ENCODE results near the gene ZDHHC12.
"Not testable (repeated sequence)": the region's sequence is repeated elsewhere in the genome, so short reads cannot be mapped to it uniquely, and the experiment has no call there.

Gene ZDHHC12

GRCh38 chr9:128707446-128707845, 16.5 kb downstream of the ZDHHC12 start:
- DNase-seq (ENCODE audit: low read depth in 2 of 2): no peak

- no peak for DNase-seq (ENCODE audit: low read depth in 2 of 2)
Observed at GRCh38 chr9:128706671-128707381, 17.1 kb downstream of the ZDHHC12 start.

DNA sequence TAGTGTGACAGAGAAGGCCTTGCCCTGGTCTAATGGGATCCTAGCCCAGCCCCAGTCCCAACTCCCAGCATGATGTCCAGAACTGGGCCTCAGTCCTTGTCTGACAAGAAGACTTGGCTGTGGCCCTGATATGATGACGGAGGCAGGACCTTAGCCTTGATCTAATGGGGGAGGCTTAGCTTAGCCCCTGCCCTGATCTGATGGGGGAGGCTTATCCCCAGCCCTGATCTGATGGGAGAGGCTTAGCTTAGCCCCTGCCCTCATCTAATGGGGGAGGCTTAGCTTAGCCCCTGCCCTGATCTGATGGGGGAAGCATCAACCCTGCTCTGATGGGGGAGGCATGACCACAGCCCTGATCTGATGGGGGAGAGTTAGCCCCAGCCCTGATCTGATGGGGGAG, 17.9 kb downstream of the ZDHHC12 start:
- no peak for DNase-seq (ENCODE audit: low read depth in 2 of 2)

- no peak for DNase-seq (ENCODE audit: low read depth in 2 of 2)
Observed at GRCh38 chr9:128705051-128705965, 18.6 kb downstream of the ZDHHC12 start.

GRCh38 chr9:128704356-128704670, 19.6 kb downstream of the ZDHHC12 start:
- DNase-seq (ENCODE audit: low read depth in 2 of 2): no peak

DNA sequence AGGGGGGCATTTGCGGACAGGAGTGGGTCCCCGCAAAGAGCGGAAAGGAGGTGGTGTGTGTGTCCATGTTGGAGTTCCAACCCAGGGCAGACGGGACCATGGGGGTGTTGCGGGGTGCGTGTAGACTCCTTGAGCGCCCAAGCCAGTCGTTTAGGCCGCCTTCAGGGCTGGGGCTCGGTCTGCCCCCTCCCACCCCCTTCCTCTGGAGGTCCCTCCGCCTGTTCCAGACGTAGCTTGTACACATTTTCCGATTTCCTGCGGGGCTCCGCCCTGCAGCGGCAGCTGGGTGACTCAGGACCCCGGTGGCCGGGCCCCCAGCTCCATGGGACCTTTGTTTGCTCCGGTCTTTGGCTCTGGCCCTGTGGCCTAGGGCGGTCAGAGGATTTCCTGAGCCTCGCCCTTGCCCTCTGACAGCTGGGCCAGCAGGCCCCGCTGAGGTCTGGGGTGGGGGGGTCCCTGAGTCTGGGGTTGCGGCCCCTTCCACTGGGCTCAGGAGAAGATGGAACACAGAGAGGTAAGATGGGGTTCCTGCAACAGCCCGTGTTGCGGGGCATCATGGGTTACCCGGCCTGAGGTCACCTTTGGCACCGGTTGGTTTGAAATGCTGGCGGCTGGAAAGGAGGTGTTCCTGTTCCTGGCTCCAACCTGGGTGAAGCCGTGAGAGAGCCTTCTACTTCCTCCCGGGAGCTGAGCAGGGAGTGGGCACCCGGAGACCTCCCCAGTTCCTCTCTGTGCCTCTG, 20.1 kb downstream of the ZDHHC12 start:
- DNase-seq (ENCODE audit: low read depth in 2 of 2): no peak

DNA sequence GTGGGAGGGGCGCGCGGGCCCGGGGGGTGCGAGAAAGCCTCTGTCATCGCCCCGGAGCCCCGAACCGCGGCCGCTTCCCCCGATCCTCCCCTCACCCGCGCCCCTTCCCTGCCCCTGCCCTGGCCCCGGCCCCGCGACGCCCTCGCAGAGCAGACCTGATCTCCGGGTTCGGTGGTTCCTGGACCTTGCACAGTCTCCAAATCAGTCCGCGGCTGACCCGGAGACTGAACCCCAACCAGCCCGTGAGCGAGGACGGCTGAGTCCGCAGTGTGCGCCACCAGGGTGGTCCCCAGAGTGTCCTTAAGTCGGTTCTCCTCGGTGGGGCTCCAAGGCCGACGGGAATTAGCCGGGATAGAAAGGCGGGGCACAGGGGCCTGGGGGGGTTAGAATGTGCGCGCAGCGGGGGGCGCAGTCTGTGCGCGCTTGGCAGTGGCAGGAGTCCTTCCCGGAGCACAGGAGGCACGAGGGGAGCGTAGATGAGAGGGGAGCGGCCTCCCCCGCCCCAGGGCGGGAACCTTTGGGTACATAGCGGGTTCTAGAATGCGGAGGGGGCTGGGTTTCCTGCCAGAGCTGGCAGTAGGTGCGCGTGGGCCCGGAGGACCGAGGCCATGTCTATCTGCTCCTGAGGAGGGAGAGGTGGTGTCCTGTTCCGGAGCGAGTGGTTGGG, 20.8 kb downstream of the ZDHHC12 start:
- DNase-seq (ENCODE audit: low read depth in 2 of 2): no peak

- DNase-seq (ENCODE audit: low read depth in 2 of 2): peak; percentile 73 to 80
Observed at GRCh38 chr9:128702445-128702948, 21.4 kb downstream of the ZDHHC12 start, which contains the start of gene PKN3. PKN3 (plus strand) TSS chr9:128702503; CDS start chr9:128702916, 413 bp downstream.

DNA sequence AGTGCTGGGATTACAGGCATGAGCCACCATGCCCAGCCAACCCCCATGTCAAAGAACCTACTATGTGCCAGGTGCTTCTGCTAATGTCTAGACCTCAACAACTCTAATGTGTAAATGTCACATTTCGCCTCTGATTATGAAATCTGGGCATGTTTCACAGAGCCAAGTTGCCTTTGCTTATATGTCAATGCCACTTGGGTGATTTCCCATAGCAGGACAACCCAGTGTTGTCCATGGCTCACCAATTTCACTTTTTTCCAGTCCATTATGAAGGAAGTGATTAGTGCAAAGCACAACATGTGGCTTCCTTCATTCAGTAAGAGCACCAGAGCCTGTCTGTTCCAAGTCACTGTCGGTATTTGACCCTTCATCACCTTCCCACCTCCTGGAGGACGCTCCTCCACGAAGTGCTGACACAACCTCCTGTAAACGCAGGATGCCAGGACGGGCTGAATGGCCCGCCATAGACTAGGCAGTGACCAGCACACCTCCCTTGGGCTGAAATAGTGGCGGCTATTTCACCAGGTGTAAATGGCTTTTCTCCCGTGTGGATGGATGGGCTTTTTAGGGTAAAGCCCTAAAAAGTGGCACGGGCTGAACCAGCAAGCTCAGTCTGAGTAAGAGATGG, 22.6 kb downstream of the ZDHHC12 start:
- no peak for DNase-seq (ENCODE audit: low read depth in 2 of 2)

GRCh38 chr9:128699096-128699795, 24.7 kb downstream of the ZDHHC12 start:
- not testable (repeated sequence) for DNase-seq (ENCODE audit: low read depth in 2 of 2)

GRCh38 chr9:128696923-128697707, 26.8 kb downstream of the ZDHHC12 start:
- DNase-seq (ENCODE audit: low read depth in 2 of 2): no peak

- DNase-seq (ENCODE audit: low read depth in 2 of 2): no peak
Observed at GRCh38 chr9:128694344-128694743, 29.6 kb downstream of the ZDHHC12 start.

GRCh38 chr9:128693738-128694137, 30.2 kb downstream of the ZDHHC12 start:
- DNase-seq (ENCODE audit: low read depth in 2 of 2): not testable (repeated sequence)

GRCh38 chr9:128690684-128691034, 33.3 kb downstream of the ZDHHC12 start:
- no peak for DNase-seq (ENCODE audit: low read depth in 2 of 2)

DNA sequence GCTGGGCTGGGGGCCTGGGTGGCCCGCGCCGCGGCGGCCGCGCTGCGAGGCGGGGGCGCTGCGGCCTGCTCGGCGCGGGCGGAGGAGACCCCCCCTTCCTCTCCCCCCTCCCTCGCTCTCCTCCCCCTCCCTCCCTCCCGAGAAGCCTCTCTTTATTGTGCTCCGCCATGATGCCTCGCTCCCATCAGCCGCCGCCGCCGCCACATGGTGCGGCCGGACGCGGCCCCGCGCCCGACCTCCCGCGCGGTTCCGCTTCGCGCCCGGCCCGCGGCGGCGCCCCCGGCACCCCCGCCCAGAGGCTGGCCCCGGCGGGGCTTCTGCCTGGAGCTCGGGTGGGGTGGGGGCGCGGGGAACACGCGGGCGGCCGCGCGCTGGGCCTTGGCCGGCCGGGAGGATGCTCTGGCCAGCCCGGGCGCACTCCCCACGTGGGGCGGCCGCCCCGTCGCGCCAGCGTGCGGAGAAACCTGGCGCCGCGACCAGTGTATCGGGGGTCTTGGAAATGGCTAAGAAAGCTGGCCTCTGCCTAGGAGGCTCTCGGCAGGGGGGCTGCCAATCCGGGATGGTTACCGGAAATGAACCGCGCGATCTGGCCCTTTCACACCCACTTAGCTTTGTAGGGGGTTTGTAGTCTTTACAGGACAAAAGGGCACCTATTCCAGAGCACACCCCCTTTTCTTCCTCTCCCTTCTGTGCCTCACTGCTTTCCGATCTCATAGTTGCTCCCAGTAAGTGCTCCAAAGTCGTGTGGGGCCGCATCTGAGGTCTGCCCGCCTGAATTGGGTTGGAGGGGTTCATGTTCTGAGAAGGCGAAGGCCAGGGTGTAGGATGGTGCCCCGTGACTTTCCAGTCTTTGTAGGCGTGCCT, 33.9 kb downstream of the ZDHHC12 start:
- DNase-seq (ENCODE audit: low read depth in 2 of 2): no peak

GRCh38 chr9:128689293-128689774, 34.6 kb downstream of the ZDHHC12 start:
- peak in 1 of 2 donors; percentile 25 for DNase-seq (ENCODE audit: low read depth in 2 of 2)

DNA sequence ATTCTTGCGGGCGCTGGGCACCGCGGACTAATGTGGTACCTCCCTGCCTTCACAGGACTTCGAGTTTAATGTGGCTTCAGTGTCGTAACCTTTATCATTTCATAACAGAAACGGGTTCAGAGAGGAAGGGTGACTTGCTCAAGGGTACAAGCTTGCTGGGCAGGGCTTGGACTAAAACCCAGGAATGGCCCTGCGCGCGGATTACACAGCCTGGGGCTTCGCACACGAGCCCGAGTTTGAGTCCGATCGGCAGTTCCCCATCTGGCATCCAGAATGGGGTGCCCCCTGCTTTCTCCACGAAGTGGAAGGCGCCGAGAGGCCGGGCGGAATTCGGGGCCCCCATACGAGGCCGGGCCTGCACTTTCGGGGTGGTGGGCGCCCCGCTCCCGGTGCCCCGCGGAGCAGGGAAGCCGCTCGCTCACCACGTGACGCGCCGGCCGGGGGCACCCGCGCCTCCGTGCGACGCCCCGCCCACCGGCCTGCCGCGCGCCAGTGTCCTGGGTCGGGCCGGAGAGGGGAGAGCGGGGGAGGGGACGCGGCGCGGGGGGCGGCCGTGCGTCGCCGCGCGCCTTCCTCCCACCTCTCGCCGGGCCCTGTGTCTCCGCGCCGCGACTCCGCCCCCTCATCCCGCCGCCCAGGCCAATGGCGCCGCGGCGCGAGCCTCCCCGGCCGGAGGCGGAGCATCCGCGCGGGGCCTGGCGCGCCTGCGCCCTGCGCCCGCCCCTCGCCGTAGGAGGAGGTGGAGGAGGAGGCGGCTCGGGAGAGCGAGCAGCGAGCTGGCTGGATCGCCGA, 35.2 kb downstream of the ZDHHC12 start, which contains the start of gene SET:
TSS of gene SET (plus strand) at position 722 of the 792 bp plus-strand sequence. CDS start 361 bp downstream, outside the sequence.
- DNase-seq (ENCODE audit: low read depth in 2 of 2): peak; percentile 77 to 83

DNA sequence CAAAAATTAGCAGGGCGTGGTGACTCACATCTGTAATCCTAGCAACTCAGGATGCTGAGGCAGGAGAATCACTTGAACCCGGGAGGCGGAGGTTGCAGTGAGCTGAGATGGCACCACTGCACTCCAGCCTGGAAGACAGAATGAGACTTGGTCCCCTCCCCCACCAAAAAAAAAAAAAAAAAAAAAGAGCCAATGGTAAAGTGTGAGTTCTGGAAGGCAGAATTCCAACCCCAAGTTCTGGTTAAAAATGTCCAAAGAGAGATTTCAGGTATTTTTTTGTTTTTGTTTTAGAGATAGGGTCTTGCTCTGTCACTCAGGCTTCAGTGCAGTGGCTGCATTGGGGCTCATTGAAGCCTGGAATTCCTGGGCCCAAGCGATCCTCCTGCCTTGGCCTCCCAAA, 36.5 kb downstream of the ZDHHC12 start:
- no peak for DNase-seq (ENCODE audit: low read depth in 2 of 2)
